Erythroblast (primary cell): ENCODE measurements around the gene C10orf120.

Experiments
- GATA1 ChIP-seq: IDR thresholded peaks from 2 replicates; pipeline ENCODE4 v1.6.1; 2011; ENCODE audit warnings: low read depth, mild to moderate bottlenecking, control low read depth, low read length, moderate library complexity
- POLR2A ChIP-seq: IDR thresholded peaks from 2 replicates; pipeline ENCODE4 v1.6.1; 2011; ENCODE audit warnings: mild to moderate bottlenecking, low read length

GRCh38 chr10:122730238-122730637 lies 30.6 kb upstream of the C10orf120 start:
- TF ChIP-seq GATA1 (no peak), POLR2A (no peak)
